CD4-positive, alpha-beta T cell treated with Interleukin-4 for 1 hour (primary cell): ENCODE measurements around the gene LPIN1.

Source experiments
- DNase-seq, 2 donors: peaks; one replicate each; pipeline ENCODE4 v3.0.0-alpha.2; 2020 to 2022

LPIN1 gene

DNA sequence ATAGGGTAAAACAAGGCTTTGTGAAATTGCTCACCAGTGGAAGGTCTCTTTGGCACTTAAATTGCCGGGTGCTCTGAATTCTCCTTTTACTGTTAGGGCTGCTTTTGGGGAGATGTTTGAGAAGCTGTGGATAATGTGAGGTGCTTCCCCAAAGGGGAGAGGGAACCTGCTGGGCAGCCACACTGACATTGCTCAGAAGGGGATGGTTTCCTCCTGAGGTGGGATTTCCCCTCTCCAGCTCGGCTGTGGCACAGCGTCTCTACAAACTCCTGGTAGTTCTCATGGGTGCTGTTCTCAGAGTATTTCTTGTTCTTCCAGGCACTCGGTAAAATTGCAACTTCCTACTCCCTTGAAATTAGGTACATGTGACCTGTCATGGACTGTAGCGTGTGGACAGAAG lies 124.2 kb downstream of the LPIN1 start:
- DNase-seq = no peak

DNA sequence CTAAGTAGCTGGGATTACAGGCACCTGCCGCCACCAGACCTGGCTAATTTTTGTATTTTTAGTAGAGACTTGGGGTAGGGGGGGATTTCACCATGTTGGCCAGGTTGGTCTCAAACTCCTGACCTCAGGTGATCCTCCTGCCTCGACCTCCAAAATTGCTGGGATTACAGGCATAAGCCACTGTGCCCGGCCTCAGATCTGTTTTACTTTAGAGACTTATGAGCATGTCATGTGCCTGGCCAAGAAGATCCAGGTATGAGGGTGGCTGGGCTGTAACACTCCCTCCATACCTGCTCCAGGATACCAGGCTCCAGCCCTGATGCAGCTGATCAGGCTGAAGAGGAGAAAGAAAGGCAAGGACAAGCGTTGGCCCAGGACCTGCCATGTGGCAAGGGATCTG lies 125.0 kb downstream of the LPIN1 start:
- no peak for DNase-seq

DNA sequence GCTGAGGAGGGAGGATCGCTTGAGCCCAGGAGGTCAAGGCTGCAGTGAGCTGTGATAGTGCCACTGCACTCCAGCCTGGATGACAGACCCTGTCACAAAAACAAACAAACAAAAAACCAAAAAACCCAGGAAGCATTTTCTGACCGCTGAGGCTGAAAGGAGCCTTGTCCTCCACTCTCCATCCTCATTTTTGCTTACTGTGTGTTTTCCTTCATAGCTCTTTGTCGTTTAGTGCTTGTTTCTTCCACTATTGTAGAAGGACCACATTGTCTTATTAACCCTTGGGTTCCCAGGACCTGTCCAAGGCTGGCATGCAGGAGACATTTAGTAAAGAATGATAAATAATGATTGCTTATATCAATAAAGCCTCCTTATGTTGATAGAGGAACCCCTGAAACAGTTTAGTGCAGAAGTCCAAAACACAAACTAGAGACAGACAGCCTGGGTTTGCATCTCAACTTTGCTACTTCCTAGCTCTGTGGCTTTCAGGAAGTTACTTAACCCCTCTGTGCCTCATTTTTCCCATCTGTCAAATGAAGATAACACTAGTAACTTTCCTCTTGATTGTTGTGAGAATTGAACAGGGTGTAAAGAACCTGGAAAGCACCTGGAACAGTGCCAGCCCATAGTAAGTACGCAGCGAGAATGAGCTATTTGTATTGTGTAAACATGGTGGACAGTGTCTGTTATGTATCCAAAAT lies 126.0 kb downstream of the LPIN1 start:
- peak in 1 of 2 donors; percentile 6 for DNase-seq

DNA sequence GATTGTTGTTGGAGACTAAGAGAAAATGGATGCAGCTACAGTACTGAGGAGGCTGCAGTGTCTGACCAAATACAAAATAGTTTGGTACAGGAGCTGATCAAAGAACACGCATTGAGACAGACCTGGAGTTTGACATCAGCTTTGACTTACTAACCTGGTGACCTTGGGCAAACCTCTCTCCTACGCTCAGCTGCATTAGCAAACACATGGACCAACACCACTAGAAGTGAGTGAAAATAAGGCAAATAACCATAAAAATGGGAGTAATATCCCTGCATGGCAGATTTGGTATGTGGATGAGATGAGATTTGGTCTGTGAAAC lies 126.5 kb downstream of the LPIN1 start:
- no peak for DNase-seq

DNA sequence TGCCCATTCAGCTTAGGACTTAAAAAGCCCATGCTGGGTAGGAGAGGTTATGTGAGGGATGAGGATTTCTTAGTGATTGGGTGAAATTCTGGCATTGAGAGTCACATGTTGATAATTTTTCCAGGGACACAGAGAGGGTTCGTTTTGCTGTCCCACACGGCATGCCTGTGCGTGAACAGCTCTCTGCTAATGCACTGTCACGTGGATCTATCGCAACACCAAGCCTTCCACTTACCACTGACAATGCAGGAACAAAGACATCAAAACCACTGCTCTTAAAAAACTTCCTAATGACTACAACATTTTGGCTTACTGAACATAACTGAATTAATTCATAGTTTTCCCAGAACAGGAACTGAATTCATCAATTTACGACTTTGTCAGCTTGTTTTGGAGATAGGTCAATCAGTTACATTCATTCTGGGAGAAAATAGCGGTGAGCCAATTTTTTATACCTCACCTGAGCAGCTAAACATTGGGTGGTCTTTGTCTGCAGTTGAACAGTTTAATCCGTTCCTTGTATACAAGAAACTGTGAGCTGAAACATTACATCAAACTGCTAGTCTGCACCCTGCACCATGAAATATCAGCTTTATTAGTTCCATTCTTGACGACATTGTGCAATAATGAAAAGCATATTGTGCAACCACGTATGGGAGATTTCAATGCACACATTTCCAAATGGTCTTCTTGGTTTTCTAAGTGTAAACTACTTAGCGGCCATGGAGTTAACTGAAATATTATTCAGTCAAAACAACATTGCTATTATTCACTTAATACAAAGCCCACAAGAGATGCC lies 127.1 kb downstream of the LPIN1 start:
- DNase-seq = no peak

DNA sequence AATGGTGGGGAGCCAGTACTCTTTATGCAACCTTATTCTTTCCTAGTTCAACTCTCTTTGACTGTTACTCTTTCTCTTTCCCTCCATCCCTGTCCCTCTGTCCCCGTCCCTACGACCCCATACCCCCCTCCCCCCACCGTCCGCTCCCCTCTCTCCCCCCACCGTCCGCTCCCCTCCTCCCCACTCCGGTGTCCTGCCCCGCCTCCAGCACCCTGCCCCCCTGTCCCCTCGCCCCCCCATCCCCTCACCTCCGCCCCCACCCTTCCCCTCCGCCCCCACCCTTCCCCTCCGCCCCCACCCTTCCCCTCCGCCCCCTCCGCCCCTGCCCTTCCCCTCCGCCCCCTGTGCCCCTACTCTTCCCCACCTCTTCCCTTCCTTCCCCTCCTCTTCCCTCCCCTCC lies 128.4 kb downstream of the LPIN1 start:
- no peak for DNase-seq

DNA sequence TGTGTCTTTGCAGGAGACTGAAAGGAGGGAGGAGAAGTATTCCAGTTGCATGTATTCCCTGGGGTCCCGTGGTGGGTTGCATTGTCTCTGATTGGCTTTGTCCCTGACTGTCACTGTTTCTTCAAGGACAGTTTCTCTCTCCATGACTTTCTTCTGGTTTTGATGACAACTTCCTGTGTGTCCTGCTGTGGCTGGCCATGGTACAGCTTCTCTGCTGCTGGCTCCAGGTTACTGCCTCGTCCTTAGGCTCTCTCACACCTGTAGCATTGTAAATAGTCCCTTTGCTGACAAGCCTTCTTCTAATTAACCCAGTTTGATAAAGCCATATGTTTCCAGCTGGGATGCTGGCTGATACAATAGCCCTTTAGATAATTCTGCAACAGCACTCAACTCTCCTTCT lies 129.0 kb downstream of the LPIN1 start:
- no peak for DNase-seq

DNA sequence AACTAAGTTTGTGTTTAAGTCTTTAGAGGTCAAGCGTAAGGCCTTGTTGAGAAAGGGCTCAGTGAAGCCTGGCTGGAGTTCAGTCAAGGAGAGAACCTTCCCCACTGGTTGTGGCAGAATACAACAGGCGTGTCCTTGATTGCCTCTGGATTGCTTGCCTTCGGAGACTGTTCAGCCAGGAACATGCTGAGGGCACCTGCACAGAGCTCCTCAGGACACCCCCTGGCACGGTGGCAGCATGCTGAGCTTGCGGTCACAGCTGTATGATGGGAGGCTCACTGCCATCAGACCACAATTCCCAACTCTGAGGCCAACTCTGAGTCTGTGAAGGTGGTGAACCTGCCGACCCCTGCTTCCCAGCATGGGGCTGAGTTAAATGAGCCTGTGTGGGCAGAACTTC lies 130.0 kb downstream of the LPIN1 start:
- no peak for DNase-seq

DNA sequence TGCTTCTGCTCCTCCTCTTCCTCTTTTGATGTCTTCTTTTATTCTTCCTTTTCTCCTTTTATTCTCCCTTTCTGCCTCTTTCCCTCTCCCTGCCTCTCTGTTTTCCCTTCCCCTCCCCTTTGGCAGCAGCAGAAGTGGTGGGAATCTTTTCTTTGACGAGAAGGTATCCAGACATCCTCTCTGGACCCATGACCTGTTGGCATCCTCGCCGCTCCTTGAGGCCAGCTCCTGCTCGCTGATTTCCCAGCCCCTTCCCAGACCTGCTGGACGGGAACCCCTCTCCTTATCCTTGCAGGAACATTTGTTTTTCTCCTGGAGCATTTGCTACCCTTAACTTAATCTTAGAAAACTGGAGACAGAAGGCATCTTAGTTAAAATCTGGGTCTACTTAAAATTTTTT lies 130.5 kb downstream of the LPIN1 start:
- DNase-seq = no peak
